Left renal cortex interstitium (tissue), 4 donors: ENCODE measurements around the gene DYNLL2. TPM values are rescaled to one million over a fixed set of nuclear protein-coding genes. Genes with fewer than 3 reads are reported as not detected.
"Not testable (repeated sequence)": the region's sequence is repeated elsewhere in the genome, so short reads cannot be mapped to it uniquely, and the experiment has no call there.

Source experiments
- DNase-seq, 4 donors: peaks; one replicate each; pipeline ENCODE4 v3.0.0-alpha.2; 2013; ENCODE audit warnings: low read depth in 4 of 4, low spot score in 2 of 4, missing footprints in 1 of 4
- polyA plus RNA-seq, 4 donors: library from polyadenylated mRNA; unstranded; fragments of 120-200 nt; gene quantifications; one replicate each; pipeline ENCODE4 v1.2.1, GENCODE V29; 2013; ENCODE audit not compliant: insufficient read length in 4 of 4

DYNLL2 gene
- polyA plus RNA-seq, 4 donors = 75.0 to 83.2 (median 79.1) TPM

DNA sequence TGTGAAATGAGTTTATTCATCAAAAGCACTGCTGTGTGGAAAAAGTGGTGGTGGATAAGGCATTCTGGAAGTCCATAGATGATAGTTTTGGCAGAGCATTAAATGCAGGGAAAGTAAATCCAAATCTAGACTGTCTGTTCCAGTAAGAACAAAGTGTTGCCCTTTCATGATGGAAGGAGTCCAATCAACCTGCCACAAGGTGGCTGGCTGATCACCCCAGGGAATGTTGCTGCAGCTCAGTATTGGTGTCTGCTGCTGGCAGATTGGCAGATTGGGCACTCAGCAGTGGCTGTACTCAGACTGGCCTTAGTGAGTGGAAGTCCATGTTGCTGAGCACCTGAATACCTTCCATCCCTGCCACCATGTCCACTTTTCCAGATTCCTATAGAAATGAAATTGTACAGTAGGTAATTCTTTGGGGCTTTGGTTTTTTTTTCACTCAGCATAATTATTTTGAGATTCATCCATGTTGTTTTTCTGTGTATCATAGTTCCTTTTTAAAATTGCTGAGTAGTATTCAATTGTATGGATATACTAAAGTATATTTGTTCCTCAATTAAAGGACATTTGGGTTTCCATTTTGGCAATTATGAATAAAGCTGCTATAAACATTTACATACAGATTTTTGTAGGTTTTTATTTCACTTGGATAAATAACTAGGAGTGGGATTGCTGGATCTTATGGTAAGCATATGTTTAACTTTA lies 14.3 kb downstream of the DYNLL2 start:
- DNase-seq = no peak

DNA sequence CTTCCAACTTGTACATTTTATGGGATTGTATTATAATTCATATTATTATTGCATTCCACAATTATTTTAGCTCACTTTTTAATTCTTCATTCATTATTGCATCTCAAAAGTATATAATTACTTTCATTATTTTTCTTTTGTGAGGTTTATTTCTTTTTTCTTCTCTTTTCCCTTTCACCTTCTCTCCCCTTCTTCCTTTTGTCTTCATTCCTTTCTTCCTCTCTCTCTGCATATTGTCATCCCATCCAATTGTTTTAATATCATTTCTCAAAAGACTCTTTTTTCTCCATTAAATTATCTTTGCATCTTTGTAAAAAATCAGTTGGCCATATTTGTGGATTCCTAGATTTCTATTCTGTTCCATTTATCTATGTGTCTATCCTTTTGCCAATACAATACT lies 17.3 kb downstream of the DYNLL2 start:
- no peak for DNase-seq

DNA sequence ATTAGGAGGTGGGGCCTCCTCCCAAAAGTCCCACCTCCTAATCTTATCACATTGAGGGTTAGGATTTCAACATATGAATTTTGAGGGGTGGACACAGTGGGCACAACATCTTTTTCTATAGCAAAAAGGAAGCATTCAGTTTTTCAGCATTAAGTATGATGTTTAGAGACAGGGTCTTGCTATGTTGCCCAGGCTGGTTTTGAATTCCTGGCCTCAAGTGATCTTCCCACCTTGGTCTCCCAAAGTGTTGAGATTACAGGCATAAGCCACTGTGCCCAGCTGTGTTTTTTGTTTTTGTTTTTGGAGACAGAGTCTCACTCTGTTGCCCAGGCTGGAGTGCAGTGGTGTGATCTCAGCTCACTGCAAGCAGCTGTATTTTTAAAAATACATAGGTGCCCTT lies 18.7 kb downstream of the DYNLL2 start:
- DNase-seq = not testable (repeated sequence)

DNA sequence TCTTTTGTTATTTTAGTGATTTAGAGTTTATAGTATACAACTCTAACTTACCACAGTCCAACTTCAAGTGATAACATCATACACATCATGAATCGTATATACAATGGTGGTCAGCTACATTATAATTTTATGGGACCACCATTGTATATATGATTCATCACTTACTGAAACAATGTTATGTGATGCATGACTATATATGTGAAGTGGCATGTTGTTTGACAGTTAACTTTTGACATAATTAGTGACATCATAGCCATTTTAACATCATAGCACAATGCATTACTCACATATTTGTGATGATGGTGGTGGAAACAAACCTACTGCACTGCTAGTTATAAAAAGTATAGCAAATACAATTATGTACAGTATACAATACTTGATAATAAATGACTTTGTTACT lies 21.9 kb downstream of the DYNLL2 start:
- no peak for DNase-seq

DNA sequence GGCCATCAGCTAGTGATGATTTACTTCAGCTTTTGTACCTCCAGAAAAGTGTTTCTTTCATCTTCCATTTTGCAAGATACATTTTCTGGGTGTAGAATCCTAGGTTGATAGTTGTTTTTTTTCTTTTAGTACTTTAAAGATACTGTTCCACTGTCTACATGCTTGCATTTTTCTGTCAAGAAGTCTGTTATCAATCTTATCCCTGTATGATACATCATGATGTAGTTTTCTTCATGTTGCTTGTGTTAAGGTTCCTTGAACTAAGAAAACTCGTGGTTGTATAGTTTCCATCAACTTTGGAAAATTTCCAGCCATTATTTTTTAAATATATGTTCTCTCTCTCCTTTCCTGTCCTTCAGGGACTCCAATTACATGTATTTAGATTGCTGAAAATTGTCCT lies 24.1 kb downstream of the DYNLL2 start:
- DNase-seq = no peak

DNA sequence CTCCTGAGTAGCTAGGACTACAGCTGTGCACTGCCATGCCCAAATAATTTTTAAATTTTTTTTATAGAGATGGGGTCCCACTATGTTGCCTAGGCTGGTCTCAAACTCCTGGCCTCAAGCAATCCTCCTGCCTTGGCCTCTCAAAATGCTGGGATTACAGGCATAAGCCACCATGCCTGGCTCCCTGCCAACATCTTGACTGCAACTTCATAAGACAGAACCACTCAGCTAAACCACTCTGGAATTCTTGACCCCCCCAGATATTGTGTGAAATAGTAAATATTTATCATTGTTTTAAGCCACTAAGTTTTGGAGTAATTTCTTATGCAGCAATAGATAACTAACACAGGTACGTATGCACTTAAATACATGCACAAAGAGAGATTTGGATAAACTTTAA lies 26.0 kb downstream of the DYNLL2 start:
- no peak for DNase-seq

DNA sequence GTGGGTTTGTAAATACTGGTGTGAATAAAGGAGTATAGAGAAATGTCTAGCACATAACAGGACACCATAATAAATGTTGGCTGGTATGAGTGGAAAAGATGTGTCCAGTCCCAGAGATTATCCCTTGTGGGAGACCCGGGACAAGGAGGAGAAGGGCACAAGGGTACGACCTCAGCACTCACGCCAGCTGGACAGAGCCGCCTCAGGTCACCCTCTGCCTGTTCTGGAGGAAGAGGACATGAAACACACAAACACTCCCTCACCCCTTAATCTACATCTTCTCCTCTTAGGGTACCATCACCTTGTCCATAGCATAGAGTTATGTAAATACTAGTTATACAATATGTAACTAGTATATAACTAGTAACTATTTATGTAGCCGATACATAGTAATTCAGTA lies 26.8 kb downstream of the DYNLL2 start:
- no peak for DNase-seq

DNA sequence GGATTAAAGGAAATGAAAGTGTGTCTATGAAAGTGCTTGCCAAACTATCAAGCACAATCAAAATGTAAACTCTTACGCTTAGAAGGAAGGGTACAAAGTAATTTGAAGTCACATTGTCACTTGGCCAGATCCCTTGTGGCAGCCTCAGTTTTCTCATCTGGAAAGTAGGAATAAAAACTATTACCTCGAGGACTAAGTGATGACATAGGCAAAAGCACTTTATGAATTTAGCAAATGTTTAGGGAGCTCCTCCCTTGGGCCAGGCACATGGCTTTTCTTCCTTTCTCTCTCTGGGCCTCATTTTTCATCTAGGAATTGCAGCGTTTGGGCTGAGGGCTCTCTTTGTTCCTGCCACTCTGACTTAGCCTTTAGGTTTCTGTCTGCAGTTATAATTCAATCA lies 28.5 kb downstream of the DYNLL2 start:
- no peak for DNase-seq

DNA sequence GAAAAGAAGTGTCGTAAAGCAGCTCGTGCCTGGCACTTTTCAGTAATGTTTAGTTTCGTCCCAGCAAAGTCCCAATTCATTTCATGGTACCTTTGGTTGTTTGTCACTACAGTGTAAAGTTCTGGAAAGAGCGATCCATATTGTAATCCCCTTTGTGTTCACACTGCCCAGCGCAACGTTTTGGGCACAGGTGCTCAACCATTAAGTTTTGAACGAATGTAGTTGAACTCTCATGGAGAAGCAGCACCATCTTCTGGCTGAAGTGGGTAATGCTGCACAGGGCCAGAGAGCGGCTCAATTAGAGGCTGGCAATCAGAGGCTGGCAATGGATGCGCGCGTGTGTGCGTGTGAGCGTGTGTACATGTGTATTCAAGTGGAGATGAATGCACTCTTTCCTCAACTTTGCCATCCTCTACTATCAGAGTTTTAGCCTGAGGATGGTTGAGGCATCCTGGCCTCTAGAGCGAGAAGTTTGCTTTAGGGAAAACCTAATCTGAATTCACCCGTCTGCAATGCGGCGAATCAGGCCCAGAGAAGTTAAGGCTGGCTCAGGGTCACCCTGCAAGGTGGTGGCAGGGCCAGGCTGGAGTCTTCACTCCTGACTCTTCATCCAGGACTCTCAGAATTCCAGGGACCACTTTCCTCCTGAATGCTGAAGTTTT lies 29.9 kb downstream of the DYNLL2 start:
- peak; percentile 41 to 59 (median 50) for DNase-seq

DNA sequence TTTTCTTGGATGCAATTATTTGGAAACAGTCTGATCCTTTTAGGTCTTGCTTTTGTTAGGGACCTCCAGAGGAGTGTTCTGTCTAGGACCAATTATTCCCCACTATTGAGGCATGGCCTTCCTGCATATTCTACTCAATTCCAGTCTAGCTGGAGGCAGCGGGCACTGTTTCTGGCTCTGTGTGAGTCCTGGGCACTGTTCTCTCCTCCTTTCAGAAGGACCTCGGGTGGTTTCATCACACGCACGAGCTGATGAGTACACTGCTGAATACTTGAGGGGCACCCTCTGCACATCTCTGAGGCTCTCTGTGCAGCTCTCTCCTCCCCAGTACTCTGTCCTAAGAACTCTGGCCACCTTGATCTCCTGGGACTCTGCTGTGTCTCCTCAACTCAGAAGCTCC lies 30.7 kb downstream of the DYNLL2 start:
- no peak for DNase-seq

DNA sequence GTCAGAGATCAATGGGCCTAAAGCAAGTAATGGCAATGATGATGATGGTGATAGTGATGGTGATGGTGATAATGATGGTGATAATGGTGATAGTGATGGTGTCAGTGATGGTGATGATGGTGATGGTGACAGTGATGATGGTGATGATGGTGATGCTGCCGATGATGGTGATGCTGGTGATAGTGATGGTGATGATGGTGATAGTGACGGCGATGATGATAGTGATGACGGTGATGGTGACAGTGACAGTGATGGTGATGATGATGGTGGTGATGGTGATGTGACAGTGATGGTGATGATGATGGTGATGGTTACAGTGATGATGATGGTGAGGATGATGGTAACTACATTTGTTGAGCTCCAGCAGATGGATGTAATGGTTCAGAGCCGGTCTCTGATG lies 34.2 kb downstream of the DYNLL2 start:
- DNase-seq = no peak

DNA sequence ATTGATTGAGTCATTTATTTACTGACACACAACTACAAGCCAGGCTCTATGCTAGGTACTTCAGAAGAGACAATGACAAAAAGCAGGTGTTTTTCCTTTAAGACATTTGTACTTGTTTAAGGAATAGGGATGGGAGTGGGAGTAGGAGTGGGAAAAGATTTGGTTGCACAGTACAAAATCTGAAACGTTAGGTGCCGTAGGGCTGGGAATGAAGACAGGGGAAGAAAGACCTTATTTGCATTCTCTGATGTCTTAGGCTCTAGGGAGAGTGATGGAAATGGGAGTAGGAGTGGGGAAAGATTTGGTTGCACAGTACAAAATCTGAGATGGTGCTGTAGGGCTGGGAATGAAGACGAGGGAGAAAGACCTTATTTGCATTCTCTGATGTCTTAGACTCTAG lies 36.3 kb downstream of the DYNLL2 start:
- no peak for DNase-seq

DNA sequence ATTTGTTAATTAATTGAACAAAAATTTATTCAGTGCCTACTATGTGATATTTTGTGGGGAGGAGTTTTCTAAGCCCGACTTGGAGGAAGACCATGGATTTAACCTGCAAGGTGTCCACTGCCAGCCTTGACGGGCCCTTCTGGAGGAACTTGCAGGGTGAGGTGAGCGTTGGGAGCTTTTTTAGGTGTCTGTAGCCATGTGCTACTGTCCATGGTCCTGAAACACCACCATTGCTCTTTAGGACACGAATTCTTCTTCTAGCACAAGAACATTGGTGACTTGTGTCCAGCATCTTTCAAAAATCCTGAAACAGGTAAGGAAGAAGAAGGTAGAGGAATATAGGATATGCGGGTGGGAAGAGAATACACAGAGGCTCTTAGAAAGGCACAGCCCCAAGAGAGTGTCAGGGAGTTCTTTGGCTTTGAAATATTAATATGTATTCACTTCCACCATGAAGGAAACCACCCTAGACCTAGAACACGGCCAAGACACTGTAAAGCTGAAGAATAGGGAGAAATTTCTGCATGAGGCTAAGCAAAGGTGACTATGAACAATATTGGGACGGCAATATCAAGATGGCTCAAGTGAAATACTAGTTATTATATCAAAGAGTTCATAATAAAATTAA lies 37.1 kb downstream of the DYNLL2 start:
- DNase-seq = peak; percentile 51 to 81 (median 60)

DNA sequence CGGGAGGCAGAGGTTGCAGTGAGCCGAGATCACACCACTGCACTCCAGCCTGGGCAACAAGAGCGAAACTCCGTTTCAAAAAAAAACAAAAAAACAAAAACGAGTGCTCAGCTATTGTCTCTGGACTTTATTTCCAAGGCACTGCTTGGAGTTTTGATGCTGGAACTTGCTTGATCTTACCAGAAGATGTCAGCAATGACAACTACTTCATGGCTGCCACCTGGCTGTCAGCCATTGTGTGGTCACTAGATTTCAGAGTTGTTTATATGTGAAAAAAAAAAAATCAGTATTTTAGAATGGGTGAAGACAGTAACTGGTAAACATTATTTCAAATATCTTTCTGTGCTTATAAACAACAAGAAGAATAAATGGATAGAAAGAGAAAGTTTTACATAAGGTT lies 38.7 kb downstream of the DYNLL2 start:
- DNase-seq = no peak

DNA sequence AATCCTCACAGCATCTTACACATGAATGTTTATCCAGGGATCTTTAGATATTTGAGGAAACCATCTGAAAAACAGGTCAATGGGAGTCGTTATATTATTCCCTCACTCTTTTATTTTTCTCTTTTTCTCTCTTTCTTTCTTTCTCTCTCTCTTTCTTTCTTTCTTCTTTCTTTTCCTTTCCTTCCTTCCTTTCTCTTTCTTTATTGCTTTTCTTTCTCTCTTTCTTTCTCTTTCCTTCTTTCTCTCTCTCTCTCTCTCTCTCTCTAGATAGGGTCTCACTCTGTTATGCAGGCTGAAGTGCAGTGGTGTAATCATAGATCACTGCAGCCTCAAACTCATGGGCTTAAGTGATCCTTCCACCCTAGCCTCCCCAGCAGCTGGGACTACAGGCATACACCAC lies 44.6 kb downstream of the DYNLL2 start:
- DNase-seq = no peak

DNA sequence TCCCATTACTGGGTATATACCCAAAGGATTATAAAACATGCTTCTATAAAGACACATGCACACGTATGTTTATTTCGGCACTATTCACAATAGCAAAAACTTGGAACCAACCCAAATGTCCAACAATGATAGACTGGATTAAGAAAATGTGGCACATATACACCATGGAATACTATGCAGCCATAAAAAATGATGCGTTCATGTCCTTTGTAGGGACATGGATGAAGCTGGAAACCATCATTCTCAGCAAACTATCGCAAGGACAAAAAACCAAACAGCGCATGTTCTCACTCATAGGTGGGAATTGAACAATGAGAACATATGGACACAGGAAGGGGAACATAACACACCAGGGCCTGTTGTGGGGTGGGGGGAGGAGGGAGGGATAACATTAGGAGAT lies 49.5 kb downstream of the DYNLL2 start:
- DNase-seq = not testable (repeated sequence)

DNA sequence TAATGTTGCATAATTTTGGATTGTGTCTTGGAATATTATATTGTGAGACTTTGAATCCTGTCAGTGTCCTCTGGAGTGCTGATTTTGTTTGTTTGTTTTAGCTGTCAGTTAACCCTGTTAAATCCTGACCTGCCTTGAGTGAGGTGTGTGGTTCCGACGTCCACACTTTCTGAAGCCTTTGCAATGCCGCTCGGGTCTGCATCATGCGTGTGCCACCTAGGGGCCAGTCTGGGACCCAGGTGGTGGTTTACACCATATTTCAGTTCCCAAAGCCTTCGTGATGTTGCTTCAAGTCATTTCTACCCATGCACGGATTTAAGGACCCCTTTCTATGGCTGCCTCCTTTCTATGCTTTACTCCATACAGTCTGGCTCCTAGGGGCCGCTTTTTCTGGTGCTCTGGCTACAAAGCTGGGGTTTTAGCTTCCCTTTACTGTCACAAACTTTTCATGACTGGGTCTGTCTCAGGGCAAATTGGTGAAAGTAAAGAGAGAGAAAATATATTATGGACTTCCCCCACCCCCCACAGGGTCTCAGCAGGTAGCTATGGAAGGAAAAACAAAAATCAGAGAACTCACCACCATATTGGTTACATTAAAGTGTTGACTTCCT lies 53.6 kb downstream of the DYNLL2 start:
- no peak for DNase-seq

DNA sequence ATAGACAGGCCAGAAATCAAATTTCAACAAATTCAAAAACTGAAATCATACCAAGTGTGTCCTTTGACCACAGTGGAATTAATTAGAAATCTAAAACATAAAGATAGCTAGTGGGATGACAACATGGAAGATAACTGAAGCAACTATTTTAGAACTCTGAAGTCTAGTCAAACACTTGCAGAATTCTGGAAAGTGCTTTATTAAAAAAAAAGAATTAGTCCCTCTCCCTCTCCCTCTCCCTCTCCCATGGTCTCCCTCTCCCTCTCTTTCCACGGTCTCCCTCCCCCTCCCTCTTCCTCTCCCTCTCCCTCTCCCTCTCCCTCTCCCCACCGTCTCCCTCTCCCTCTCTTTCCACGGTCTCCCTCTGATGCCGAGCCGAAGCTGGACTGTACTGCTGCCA lies 58.3 kb downstream of the DYNLL2 start:
- no peak for DNase-seq

DNA sequence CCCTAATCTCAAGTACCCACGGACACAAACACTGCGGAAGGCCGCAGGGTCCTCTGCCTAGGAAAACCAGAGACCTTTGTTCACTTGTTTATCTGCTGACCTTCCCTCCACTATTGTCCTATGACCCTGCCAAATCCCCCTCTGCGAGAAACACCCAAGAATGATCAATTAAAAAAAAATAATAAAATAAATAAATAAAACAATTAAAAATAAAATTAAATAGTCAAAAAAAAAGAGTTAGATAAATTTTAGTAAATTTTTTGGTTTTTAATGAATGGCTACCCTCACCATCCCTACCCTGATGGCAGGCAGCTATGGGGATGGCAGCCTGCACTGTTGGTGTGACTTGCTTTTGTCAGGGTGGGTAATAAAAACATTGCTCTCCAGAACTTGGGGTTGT lies 60.1 kb downstream of the DYNLL2 start:
- DNase-seq = not testable (repeated sequence)

DNA sequence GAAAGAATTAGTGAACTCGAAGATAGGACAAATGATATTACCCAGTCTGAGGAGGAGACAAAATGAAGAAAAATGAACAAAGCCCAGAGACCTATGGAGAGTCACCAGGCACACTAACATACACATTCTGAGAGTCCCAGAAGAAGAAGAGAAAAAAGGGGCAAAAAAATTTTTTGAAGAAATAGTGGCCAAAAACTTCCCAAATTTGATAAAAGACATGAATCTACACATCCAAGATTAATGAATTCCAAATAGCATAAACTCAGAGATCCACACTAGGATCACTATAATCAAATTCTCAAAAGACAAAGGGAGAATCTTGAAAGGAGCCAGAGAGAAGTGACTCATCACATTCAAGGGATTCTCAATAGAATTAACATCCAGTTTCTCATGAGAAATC lies 61.6 kb downstream of the DYNLL2 start:
- DNase-seq = no peak
